HCT116 (cell line): ENCODE measurements around the gene BLNK.

Experiments used
- CTCF ChIP-seq, 3 experiments: fragments of 200-600 bp in 1 of 3; sonication (generic) in 1 of 3; IDR thresholded peaks in 2 of 3; conservative IDR thresholded peaks in 1 of 3; 2 replicates each; pipeline ENCODE4 v1.5.1; 2012 to 2017; ENCODE audit warnings: low read depth in 2 of 3, low read length in 2 of 3, antibody characterized with exemption in 1 of 3, borderline replicate concordance in 1 of 3, control low read depth in 1 of 3, mild to moderate bottlenecking in 1 of 3, mixed read lengths in 1 of 3, mixed run types in 1 of 3, moderate library complexity in 1 of 3; ENCODE audit not compliant: insufficient read depth in 1 of 3
- EZH2 ChIP-seq: fragments of 200-600 bp; sonication (generic); IDR thresholded peaks from 2 replicates; pipeline ENCODE4 v1.6.1; 2017; ENCODE audit warnings: antibody characterized with exemption, mixed run types
- POLR2A ChIP-seq: IDR thresholded peaks from 2 replicates; pipeline ENCODE4 v1.7.0; 2011; ENCODE audit warnings: borderline replicate concordance; ENCODE audit not compliant: insufficient read depth, insufficient read length; ENCODE audit errors: extremely low read depth
- POLR2AphosphoS5 ChIP-seq: IDR thresholded peaks from 2 replicates; pipeline ENCODE4 v1.6.1; 2011; ENCODE audit warnings: mild to moderate bottlenecking, low read depth, low read length, moderate library complexity
- REST ChIP-seq: IDR thresholded peaks from 2 replicates; pipeline ENCODE4 v1.6.1; 2012; ENCODE audit warnings: low read depth

GRCh38 chr10:96290368-96291133, 19.2 kb upstream of the BLNK start:
- TF ChIP-seq CTCF (IDR thresholded peaks at IDR 0.05 in 2 of 3, conservative IDR thresholded peaks at IDR 0.05 in 1 of 3; ENCODE audit: borderline replicate concordance in 1 of 3, insufficient read depth in 1 of 3, low read depth in 2 of 3, low read length in 2 of 3) (no peak), REST (no peak), POLR2AphosphoS5 (no peak), EZH2 (no peak), POLR2A (no peak)
